Measurements from ENCODE around the gene CAPN9. TPM values are rescaled to one million over a fixed set of nuclear protein-coding genes. Genes with fewer than 3 reads are reported as not detected.

The CAPN9 gene
- total RNA-seq, 4 donors from 2014 or later = not detected

- TF ChIP-seq, protein P1, sequence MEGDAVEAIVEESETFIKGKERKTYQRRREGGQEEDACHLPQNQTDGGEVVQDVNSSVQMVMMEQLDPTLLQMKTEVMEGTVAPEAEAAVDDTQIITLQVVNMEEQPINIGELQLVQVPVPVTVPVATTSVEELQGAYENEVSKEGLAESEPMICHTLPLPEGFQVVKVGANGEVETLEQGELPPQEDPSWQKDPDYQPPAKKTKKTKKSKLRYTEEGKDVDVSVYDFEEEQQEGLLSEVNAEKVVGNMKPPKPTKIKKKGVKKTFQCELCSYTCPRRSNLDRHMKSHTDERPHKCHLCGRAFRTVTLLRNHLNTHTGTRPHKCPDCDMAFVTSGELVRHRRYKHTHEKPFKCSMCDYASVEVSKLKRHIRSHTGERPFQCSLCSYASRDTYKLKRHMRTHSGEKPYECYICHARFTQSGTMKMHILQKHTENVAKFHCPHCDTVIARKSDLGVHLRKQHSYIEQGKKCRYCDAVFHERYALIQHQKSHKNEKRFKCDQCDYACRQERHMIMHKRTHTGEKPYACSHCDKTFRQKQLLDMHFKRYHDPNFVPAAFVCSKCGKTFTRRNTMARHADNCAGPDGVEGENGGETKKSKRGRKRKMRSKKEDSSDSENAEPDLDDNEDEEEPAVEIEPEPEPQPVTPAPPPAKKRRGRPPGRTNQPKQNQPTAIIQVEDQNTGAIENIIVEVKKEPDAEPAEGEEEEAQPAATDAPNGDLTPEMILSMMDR (IDR thresholded peaks at IDR 0.05; ENCODE audit: low read depth) = no peak
These were observed 86.3 kb downstream of the CAPN9 start for GRCh38 chr1:230833511-230833910.

DNA sequence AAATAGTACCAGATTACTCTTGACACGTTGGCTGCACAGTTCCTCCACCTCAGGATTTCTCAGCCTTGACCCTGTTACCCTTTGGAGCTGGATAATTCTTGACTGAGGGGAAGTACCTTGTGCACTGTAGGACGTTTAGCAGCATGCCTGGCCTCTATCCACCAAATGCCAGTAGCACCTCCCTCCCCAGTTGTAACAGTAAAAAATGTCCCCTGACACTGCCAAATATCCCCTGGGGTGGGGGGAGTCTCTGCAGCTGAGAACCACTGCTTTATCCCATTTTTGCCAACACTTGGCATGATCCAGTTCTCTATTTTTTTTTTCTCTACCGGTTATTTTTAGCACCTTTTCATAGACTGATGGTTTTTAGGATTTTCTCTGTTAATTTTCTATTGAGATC is 87.1 kb downstream of the CAPN9 start:
- TF ChIP-seq, protein P1 (IDR thresholded peaks at IDR 0.05; ENCODE audit: low read depth) = no peak

DNA sequence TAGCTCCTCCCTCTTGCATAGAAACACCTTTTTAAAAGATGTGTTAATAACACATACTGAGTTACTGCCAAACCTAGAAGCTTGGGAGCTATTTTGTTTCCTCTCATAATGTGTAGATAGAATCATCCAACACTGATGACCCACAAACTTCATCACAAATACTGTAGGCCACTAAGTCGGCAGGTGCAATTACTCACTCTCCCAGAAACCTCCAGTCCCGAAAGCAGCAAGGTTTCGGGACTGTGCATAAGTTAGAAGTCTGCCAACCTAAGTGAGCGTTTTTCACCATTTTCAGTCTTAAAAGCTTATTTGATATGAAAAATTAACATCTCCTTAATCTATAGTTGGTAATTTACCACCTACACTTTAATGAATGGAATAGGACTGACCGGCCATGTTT is 89.2 kb downstream of the CAPN9 start:
- TF ChIP-seq, protein P1 (IDR thresholded peaks at IDR 0.05; ENCODE audit: low read depth) = no peak

DNA sequence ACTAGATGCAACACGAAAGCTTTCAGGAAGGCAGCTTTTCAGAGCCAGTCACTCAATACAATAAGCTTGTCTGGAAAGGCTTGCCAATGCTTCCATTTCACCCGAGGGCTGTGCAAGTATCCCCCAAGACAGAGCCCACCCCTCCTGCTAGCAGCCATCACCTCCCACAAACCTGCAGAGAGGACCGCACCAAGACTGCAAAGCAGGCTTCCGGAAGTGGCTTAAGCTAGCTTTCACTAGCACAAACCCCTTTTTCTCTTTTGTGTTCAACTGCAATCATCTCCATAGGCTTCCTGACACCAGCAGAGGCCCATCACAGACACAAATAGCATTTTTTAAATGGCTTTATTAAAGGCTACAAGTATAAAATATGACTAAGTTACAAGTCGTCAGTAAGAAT is 89.6 kb downstream of the CAPN9 start:
- TF ChIP-seq, protein P1 (IDR thresholded peaks at IDR 0.05; ENCODE audit: low read depth) = no peak

GRCh38 chr1:230839173-230839572 is 92.0 kb downstream of the CAPN9 start:
- TF ChIP-seq, protein P1 (IDR thresholded peaks at IDR 0.05; ENCODE audit: low read depth) = no peak

GRCh38 chr1:230842801-230843200 is 95.6 kb downstream of the CAPN9 start:
- TF ChIP-seq, protein P1 (IDR thresholded peaks at IDR 0.05; ENCODE audit: low read depth) = no peak

DNA sequence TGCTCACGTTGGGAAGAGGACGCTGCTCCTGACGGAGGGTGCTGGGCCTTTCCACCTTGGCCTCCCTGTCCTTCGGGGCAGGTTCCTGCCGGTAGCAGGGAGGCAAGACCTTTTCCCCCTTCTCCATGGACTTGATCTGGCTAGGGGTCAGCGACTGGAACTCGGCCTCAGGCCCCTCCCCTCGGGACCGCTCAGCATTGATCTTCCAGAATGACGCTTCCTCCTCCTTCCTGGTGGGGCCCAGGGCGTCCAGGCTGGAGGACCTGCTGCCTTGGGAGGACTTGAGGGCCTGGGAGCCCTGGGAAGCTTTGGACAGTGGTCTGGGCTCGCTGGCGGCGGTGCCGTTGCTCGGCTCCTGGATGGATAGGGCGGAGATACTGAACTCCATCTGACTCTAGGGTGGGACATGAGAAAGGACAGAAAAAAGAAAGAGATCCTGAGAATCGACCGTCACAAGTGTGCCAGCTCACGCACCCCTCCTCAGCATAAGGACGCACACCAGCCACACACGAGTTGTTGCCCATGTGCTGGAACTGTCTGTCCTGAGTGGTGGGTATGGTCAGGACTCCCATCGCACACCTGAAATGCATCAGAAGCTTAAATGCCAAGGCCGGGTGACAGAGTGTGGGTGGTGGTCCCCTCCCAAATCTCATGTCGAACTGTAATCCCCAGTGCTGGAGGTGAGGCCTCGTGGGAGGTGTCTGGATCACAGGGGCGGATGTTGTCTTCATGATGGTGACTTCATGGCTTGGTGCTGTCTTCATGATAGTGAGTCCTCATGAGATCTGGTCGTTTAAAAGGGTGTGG is 96.5 kb downstream of the CAPN9 start:
- TF ChIP-seq, protein P1 (IDR thresholded peaks at IDR 0.05; ENCODE audit: low read depth) = no peak

Data from subcutaneous adipose tissue (tissue), 4 donors.